Fibroblast of skin of abdomen (primary cell): ENCODE results near the gene CUL5.
"Not testable (repeated sequence)": the region's sequence is repeated elsewhere in the genome, so short reads cannot be mapped to it uniquely, and the experiment has no call there.

Experiments used
- DNase-seq: peaks from one replicate; pipeline ENCODE4 v3.0.0-alpha.2; 2013

Gene CUL5

GRCh38 chr11:108117746-108118371 is 109.2 kb downstream of the CUL5 start:
- DNase-seq, result peak; percentile 60

DNA sequence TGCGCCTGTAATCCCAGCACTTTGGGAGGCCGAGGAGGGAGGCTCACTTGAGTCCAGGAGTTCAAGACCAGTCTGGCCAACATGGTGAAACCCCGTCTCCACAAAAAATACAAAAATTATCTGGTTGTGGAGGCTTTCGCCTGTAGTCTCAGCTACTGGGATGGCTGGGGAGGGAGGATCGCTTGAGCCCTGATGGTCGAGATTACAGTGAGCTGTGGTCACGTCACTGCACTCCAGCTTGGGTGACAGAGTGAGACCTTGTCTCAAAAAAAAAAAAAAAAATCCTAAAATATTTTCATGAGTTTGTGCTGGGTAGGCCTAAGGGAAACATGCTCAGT is 112.2 kb downstream of the CUL5 start:
- DNase-seq, result not testable (repeated sequence)

GRCh38 chr11:108121274-108122155 is 112.8 kb downstream of the CUL5 start, which contains the start of gene ACAT1:
TSS of gene ACAT1 (plus strand) at chr11:108121567. CDS start at chr11:108121607, 40 bp downstream.
- DNase-seq, result peak; percentile 89

DNA sequence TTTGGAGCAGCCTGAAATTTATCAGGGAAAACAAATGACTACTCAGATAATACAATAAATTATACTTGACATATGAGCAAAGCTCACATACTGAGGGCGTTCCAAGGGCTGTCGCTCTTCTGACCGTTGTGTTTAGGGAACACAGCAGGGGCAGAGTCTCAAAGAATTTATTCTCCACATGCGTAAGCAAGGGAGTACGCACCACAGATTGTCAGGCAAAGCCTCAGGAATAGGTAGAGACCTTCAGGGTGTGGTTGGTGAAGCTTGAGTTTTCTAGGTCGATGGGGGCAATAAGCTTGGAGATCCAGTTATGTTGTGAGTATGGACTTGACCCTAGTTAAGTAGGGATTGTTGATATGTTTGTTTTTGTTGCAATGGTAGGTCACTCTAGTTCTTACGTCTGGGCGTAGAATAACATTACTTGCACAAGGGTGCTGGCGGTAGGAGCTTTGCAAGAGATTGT is 113.5 kb downstream of the CUL5 start:
- no peak for DNase-seq

- no peak for DNase-seq
Observed at GRCh38 chr11:108125096-108125495, 116.4 kb downstream of the CUL5 start.

GRCh38 chr11:108128772-108129171 is 120.1 kb downstream of the CUL5 start:
- DNase-seq, result no peak

GRCh38 chr11:108131993-108132392 is 123.3 kb downstream of the CUL5 start:
- no peak for DNase-seq

GRCh38 chr11:108132993-108133538 is 124.4 kb downstream of the CUL5 start:
- not testable (repeated sequence) for DNase-seq

GRCh38 chr11:108135845-108136544 is 127.3 kb downstream of the CUL5 start:
- DNase-seq, result peak; percentile 37

DNA sequence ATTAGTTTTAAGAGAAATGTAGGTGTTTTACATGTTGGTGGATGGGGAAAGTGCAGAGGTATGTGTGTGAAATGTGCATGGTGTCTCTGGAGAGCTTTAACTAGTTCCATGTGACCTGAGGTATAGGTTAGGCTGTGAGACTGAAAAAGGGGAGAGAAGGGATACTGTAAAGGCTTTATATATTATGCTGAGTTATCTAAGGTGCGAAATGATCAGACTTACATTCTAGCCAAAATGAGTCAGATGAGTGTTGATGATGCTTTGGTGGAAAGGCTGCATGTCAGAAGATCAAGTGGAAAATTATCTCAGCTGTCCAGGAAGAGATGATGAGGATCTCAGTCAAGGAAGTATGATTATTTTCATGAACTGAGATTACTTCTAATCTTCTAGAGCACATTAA is 128.5 kb downstream of the CUL5 start:
- no peak for DNase-seq

GRCh38 chr11:108142304-108142703 is 133.6 kb downstream of the CUL5 start:
- no peak for DNase-seq

- no peak for DNase-seq
Observed at GRCh38 chr11:108144615-108145014, 135.9 kb downstream of the CUL5 start.

GRCh38 chr11:108147150-108147549 is 138.5 kb downstream of the CUL5 start:
- no peak for DNase-seq

GRCh38 chr11:108148556-108148955 is 139.9 kb downstream of the CUL5 start:
- DNase-seq, result no peak

GRCh38 chr11:108154591-108154990 is 145.9 kb downstream of the CUL5 start:
- DNase-seq, result no peak
